Upper lobe of left lung (tissue), 6 donors: ENCODE results near the gene TMEM89. TPM values are rescaled to one million over a fixed set of nuclear protein-coding genes. Genes with fewer than 3 reads are reported as not detected.

Source experiments
- ATAC-seq, 2 donors: fragments of 200-7000 bp; cut with Tn5 transposase; one replicate each; pipeline ENCODE4 v1.9.1; 2022; ENCODE audit warnings: mild to moderate bottlenecking in 2 of 2, moderate library complexity in 2 of 2; ENCODE audit not compliant: low FRiP score in 2 of 2
- DNase-seq, 2 donors: peaks; one replicate each; pipeline ENCODE4 v3.0.0-alpha.2; 2019 to 2020
- H3K27ac ChIP-seq, 4 donors: fragments of 200-600 bp; sonication (generic); one replicate each; pipeline ENCODE4 v1.5.1; 2016 to 2019
- H3K27me3 ChIP-seq, 4 donors: fragments of 200-600 bp; sonication (generic); one replicate each; pipeline ENCODE4 v1.5.1; 2017 to 2019
- H3K36me3 ChIP-seq, 4 donors: fragments of 200-600 bp; sonication (generic); one replicate each; pipeline ENCODE4 v1.5.1; 2016 to 2019
- H3K4me1 ChIP-seq, 4 donors: fragments of 200-600 bp; sonication (generic); one replicate each; pipeline ENCODE4 v1.5.1; 2018 to 2019
- H3K4me3 ChIP-seq, 4 donors: fragments of 200-600 bp; sonication (generic); one replicate each; pipeline ENCODE4 v1.5.1; 2017 to 2019; ENCODE audit warnings: mild to moderate bottlenecking in 2 of 4, moderate library complexity in 1 of 4
- H3K9me3 ChIP-seq, 4 donors: fragments of 200-600 bp; sonication (generic); one replicate each; pipeline ENCODE4 v1.5.1; 2018 to 2019
- CTCF ChIP-seq, 6 experiments: fragments of 450-650 bp in 4 of 6; fragments of 200-600 bp in 2 of 6; sonication (generic) in 2 of 6; IDR thresholded peaks; one replicate each; pipeline ENCODE4 v1.5.1; 2016 to 2019; ENCODE audit warnings: antibody characterized with exemption in 6 of 6
- EP300 ChIP-seq, 4 donors: sonication (generic); formaldehyde crosslinking; IDR thresholded peaks; one replicate each; pipeline ENCODE4 v1.5.1; 2017; ENCODE audit warnings: antibody characterized with exemption in 4 of 4, control low read depth in 2 of 4
- POLR2A ChIP-seq, 4 donors: fragments of 450-650 bp; IDR thresholded peaks; one replicate each; pipeline ENCODE4 v1.5.1; 2016 to 2017; ENCODE audit warnings: antibody characterized with exemption in 4 of 4, mild to moderate bottlenecking in 2 of 4
- POLR2AphosphoS5 ChIP-seq, 2 donors: sonication (generic); formaldehyde crosslinking; IDR thresholded peaks; one replicate each; pipeline ENCODE4 v1.5.1; 2017; ENCODE audit warnings: antibody characterized with exemption in 2 of 2
- WGBS, 2 donors: methylation state at CpG; one replicate each; pipeline ENCODE4 v1.1.5; 2017 to 2018; 5-methylcytosine and 5-hydroxymethylcytosine counted together
- total RNA-seq, 6 donors: library from RNA; depleted of rRNA in 4 of 6; stranded (reverse); fragments of >200 nt in 4 of 6; gene quantifications; one replicate each; pipeline versions ENCODE4 v1.1.0 to v1.2.1, GENCODE V29; 2016 to 2021
- donor health status: DM: no; HTN: no; CAD: no; lungs with moderate emphysema.
- donor health status: DM: no; HTN: yes; CAD: no; lungs with severe emphysema.

Gene TMEM89
- total RNA-seq, 6 donors from 2014 or later, result 0.67 TPM; not detected in 5

- WGBS, 2 donors, result 85 to 86% methylated on average over 6 of the region's 12 CpGs
- peak in 1 of 2 donors; percentile 70 for DNase-seq
Measured at GRCh38 chr3:48642605-48643004, 21.0 kb upstream of the TMEM89 start.

GRCh38 chr3:48641396-48641795 is 19.8 kb upstream of the TMEM89 start:
- H3K4me3 ChIP-seq, result no peak overlapping the region
- WGBS, 2 donors, result 93 to 100% methylated on average over 1 to 3 of the region's 3 CpGs
- H3K36me3 ChIP-seq, result no peaks in the 10 kb centered on the region
- peaks cover 2 to 4% (median 3%) of the 10 kb centered on the region in 4 donors for H3K4me1 ChIP-seq
- TF ChIP-seq EP300 (IDR thresholded peaks at IDR 0.05) (no peak), POLR2A (IDR thresholded peaks at IDR 0.05) (no peak), CTCF (IDR thresholded peaks at IDR 0.05) (no peak), POLR2AphosphoS5 (IDR thresholded peaks at IDR 0.05) (no peak)
- H3K9me3 ChIP-seq, result no peaks in the 10 kb centered on the region
- ATAC-seq (no peak), DNase-seq (no peak)
- H3K27ac ChIP-seq, result no peak overlapping the region
- H3K27me3 ChIP-seq, result no peaks in the 10 kb centered on the region

More at GRCh38 chr3:48642605-48643004, 21.0 kb upstream of the TMEM89 start:
- TF ChIP-seq EP300 (IDR thresholded peaks at IDR 0.05) (no peak), POLR2A (IDR thresholded peaks at IDR 0.05) (no peak), POLR2AphosphoS5 (IDR thresholded peaks at IDR 0.05) (no peak)
- Histone ChIP-seq H3K9me3 (no peaks in the 10 kb centered on the region), H3K27me3 (no peaks in the 10 kb centered on the region), H3K4me3 (no peak overlapping the region), H3K36me3 (no peaks in the 10 kb centered on the region), H3K27ac (no peak overlapping the region), H3K4me1 (no peaks in the 10 kb centered on the region)
- no peak for ATAC-seq

DNA sequence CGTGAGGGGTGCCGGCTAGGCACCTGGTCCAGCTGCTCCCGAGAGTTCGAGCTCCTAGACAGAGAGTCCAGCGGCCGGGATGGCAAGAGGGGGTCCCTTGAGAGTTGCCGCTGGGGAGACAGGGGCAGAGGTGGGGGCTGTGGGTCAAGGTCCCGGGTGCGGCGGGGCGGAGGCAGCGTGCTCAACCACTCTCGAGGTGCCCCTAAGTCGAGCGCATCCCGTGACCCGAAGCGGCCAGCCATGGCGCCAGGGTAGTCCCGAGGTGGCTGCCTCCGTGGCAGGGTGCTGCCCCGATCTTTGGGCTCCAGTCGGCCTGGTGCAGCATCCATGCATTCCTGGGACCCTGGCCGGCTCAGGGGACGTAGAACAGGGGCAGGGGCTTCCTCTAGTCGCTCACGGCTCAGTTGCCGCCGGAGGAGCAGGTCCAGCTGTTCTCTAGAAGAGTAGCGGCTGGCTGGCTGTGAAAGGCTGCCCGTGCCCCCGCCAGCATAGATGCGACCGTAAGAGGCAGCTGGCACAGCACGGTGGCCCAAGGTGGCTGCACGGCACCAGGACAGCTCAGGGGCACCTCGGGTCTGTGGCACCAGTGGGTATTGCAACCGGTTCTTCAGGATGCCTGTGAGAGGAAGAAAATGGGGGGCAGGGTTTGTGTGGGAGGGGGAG is 18.5 kb upstream of the TMEM89 start:
- no peaks in the 10 kb centered on the region for H3K9me3 ChIP-seq
- H3K27me3 ChIP-seq, result no peaks in the 10 kb centered on the region
- ATAC-seq (no peak), DNase-seq (peak in 1 of 2 donors; percentile 81)
- no peak overlapping the region for H3K4me3 ChIP-seq
- H3K4me1 ChIP-seq, result peaks cover 7 to 11% (median 10%) of the 10 kb centered on the region in 4 donors
- no peak overlapping the region for H3K27ac ChIP-seq
- TF ChIP-seq CTCF (IDR thresholded peaks at IDR 0.05) (no peak), POLR2A (IDR thresholded peaks at IDR 0.05) (no peak), EP300 (IDR thresholded peaks at IDR 0.05) (no peak), POLR2AphosphoS5 (IDR thresholded peaks at IDR 0.05) (no peak)
- H3K36me3 ChIP-seq, result no peaks in the 10 kb centered on the region
- WGBS, 2 donors, result 84 to 89% methylated on average over 18 to 32 of the region's 38 CpGs

DNA sequence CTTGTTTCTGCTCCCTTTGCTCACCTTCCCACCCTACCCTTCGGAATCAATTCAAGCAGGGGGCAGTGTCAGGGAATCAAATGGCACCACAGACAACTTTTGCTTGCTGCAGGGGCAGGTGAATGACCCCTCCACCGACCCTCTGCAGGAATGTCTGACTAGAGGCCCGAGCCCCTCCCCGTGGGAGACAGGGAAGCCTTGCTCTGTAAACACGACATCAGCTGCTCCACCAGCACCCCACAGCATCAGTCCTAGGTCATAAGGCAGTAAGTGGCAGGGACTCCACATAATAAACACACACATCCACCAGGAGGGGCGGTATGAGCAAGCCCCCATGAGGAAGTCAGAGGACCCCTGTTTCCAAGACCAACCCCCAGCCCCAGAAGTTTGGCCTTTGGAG is 15.7 kb upstream of the TMEM89 start:
- Histone ChIP-seq H3K9me3 (no peaks in the 10 kb centered on the region), H3K4me1 (peaks cover 18 to 26% (median 23%) of the 10 kb centered on the region in 4 donors), H3K4me3 (no peak overlapping the region), H3K36me3 (peaks cover 0 to 11% (median 3%) of the 10 kb centered on the region in 4 donors), H3K27ac (no peak overlapping the region), H3K27me3 (no peaks in the 10 kb centered on the region)
- no peak for ATAC-seq
- WGBS, 2 donors, result 53 to 82% methylated on average over 2 to 6 of the region's 6 CpGs
- no peak for TF ChIP-seq CTCF (IDR thresholded peaks at IDR 0.05)
- no peak for TF ChIP-seq POLR2AphosphoS5 (IDR thresholded peaks at IDR 0.05)
- TF ChIP-seq EP300 (IDR thresholded peaks at IDR 0.05), result no peak
- TF ChIP-seq POLR2A (IDR thresholded peaks at IDR 0.05), result no peak
- DNase-seq, result no peak

- peak overlapping the region; percentile 71 to 86 (median 82) for H3K27ac ChIP-seq
- no peak for TF ChIP-seq EP300 (IDR thresholded peaks at IDR 0.05)
- no peak for TF ChIP-seq POLR2A (IDR thresholded peaks at IDR 0.05)
- no peak for TF ChIP-seq CTCF (IDR thresholded peaks at IDR 0.05)
- no peak for TF ChIP-seq POLR2AphosphoS5 (IDR thresholded peaks at IDR 0.05)
- H3K36me3 ChIP-seq, result peaks cover 0 to 21% (median 7%) of the 10 kb centered on the region in 4 donors
- no peaks in the 10 kb centered on the region for H3K27me3 ChIP-seq
- no peak for ATAC-seq
- H3K4me3 ChIP-seq, result peak overlapping the region; percentile 77 to 98 (median 87)
- no peaks in the 10 kb centered on the region for H3K9me3 ChIP-seq
- WGBS, 2 donors, result 38 to 49% methylated on average over 8 to 10 of the region's 10 CpGs
- DNase-seq, result no peak
- peaks cover 18 to 26% (median 23%) of the 10 kb centered on the region in 4 donors for H3K4me1 ChIP-seq
Measured at GRCh38 chr3:48636149-48636655, 14.6 kb upstream of the TMEM89 start.
